Activated T-cell treated with anti-CD3 and anti-CD28 coated beads, Interleukin-2, amount 50 U/mL, for 48 hours (primary cell): ENCODE data around the gene NFAM1.

Experiments
- DNase-seq, 2 experiments: peaks; one replicate each; pipeline ENCODE4 v3.0.0-alpha.2; 2020

The NFAM1 gene

GRCh38 chr22:42331014-42331413 lies 101.2 kb downstream of the NFAM1 start:
- no peak for DNase-seq
